Tibial nerve (tissue), 4 donors: Measurements from ENCODE around the gene AGBL1.

Experiments
- EP300 ChIP-seq, 2 donors: sonication (generic); formaldehyde crosslinking; IDR thresholded peaks; one replicate each; pipeline ENCODE4 v1.6.1; 2017; ENCODE audit warnings: antibody characterized with exemption in 2 of 2, mild to moderate bottlenecking in 1 of 2
- POLR2A ChIP-seq, 2 donors: fragments of 450-650 bp; IDR thresholded peaks; one replicate each; pipeline ENCODE4 v1.6.1; 2017; ENCODE audit warnings: antibody characterized with exemption in 2 of 2, mild to moderate bottlenecking in 2 of 2, moderate library complexity in 2 of 2
- TF ChIP-seq, protein P1 (sequence below), 5 experiments: fragments of 200-600 bp in 3 of 5; fragments of 450-650 bp in 2 of 5; sonication (generic) in 3 of 5; IDR thresholded peaks; one replicate each; pipeline ENCODE4 v1.5.1; 2016 to 2019; ENCODE audit warnings: antibody characterized with exemption in 5 of 5, mild to moderate bottlenecking in 3 of 5, moderate library complexity in 2 of 5

DNA sequence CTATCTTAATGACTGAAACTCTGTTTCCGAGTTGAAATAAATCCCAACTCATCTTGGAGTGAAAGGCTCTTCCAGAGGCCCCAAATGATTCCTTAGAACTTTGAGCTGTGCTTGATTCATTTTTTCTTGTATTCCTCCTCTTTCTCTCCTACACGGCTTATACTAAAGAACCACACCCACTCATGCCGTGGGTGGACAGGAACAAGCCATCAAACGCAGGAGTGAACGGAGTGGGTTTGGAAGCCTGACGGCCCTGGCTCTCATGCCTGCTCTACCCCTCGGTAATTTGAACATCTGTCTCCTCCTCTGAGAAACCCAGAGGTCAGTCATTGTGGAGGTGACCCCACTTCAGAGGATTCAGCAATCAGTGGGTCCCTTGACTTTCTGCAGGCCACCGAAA lies 236.5 kb downstream of the AGBL1 start:
- TF ChIP-seq, protein P1, sequence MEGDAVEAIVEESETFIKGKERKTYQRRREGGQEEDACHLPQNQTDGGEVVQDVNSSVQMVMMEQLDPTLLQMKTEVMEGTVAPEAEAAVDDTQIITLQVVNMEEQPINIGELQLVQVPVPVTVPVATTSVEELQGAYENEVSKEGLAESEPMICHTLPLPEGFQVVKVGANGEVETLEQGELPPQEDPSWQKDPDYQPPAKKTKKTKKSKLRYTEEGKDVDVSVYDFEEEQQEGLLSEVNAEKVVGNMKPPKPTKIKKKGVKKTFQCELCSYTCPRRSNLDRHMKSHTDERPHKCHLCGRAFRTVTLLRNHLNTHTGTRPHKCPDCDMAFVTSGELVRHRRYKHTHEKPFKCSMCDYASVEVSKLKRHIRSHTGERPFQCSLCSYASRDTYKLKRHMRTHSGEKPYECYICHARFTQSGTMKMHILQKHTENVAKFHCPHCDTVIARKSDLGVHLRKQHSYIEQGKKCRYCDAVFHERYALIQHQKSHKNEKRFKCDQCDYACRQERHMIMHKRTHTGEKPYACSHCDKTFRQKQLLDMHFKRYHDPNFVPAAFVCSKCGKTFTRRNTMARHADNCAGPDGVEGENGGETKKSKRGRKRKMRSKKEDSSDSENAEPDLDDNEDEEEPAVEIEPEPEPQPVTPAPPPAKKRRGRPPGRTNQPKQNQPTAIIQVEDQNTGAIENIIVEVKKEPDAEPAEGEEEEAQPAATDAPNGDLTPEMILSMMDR (IDR thresholded peaks at IDR 0.05), result no peak
- TF ChIP-seq EP300 (IDR thresholded peaks at IDR 0.05) (no peak), POLR2A (IDR thresholded peaks at IDR 0.05) (no peak)
